HFFc6 (cell line): Measurements from ENCODE around the gene RBFA. TPM values are rescaled to one million over a fixed set of nuclear protein-coding genes. Genes with fewer than 3 reads are reported as not detected.
A peak's percentile ranks its signal among the peaks of the same experiment; 100 is the strongest.
"Not testable (repeated sequence)": the region's sequence is repeated elsewhere in the genome, so short reads cannot be mapped to it uniquely, and the experiment has no call there.

ENCODE experiments used
- DNase-seq: peaks from one replicate; pipeline ENCODE4 v3.0.0-alpha.2; 2018
- H3K27ac Mint-ChIP-seq: 2 replicates; pipeline ENCODE4 v1.8.0; 2020; ENCODE audit warnings: mild to moderate bottlenecking, mixed read lengths
- H3K27me3 Mint-ChIP-seq: 2 replicates; pipeline ENCODE4 v1.8.0; 2021; ENCODE audit warnings: mild to moderate bottlenecking, moderate library complexity, mixed read lengths; ENCODE audit not compliant: insufficient read depth
- H3K36me3 Mint-ChIP-seq: 2 replicates; pipeline ENCODE4 v1.8.0; 2021; ENCODE audit warnings: low read depth, mixed read lengths
- H3K4me1 Mint-ChIP-seq: 2 replicates; pipeline ENCODE4 v1.8.0; 2020; ENCODE audit warnings: low read depth, mixed read lengths
- H3K4me3 Mint-ChIP-seq: 2 replicates; pipeline ENCODE4 v1.8.0; 2020; ENCODE audit warnings: mild to moderate bottlenecking, moderate library complexity, mixed read lengths
- H3K9me3 Mint-ChIP-seq: 2 replicates; pipeline ENCODE4 v1.8.0; 2020; ENCODE audit warnings: mild to moderate bottlenecking, mixed read lengths
- total RNA-seq, 6 experiments: library from RNA; stranded (reverse); fragmentation: NEBNext Ultra II Directional; extraction: Animal tissue kit (Norgen Biotek cat#: 25700); gene quantifications; 2 replicates in 1 of 6; 3 replicates in 5 of 6; pipeline ENCODE4 v1.2.3, GENCODE V29; 2021
- TF ChIP-seq, protein P1 (sequence below): fragments of 200-600 bp; sonication (generic); IDR thresholded peaks from 2 replicates; pipeline ENCODE4 v1.5.0; 2021; ENCODE audit warnings: antibody characterized with exemption, mild to moderate bottlenecking

The RBFA gene
- total RNA-seq, 6 experiments from 2014 or later: 24.8 to 28.4 (median 27.2) TPM

- DNase-seq: no peak
- Mint-ChIP-seq H3K4me1 (peaks cover 20% of the 10 kb centered on the region), H3K4me3 (no peak overlapping the region), H3K9me3 (peaks cover 4% of the 10 kb centered on the region; the same call in 1 of the 2 replicates), H3K27ac (no peak overlapping the region), H3K27me3 (peaks cover 2% of the 10 kb centered on the region), H3K36me3 (no peaks in the 10 kb centered on the region)
- TF ChIP-seq, protein P1, sequence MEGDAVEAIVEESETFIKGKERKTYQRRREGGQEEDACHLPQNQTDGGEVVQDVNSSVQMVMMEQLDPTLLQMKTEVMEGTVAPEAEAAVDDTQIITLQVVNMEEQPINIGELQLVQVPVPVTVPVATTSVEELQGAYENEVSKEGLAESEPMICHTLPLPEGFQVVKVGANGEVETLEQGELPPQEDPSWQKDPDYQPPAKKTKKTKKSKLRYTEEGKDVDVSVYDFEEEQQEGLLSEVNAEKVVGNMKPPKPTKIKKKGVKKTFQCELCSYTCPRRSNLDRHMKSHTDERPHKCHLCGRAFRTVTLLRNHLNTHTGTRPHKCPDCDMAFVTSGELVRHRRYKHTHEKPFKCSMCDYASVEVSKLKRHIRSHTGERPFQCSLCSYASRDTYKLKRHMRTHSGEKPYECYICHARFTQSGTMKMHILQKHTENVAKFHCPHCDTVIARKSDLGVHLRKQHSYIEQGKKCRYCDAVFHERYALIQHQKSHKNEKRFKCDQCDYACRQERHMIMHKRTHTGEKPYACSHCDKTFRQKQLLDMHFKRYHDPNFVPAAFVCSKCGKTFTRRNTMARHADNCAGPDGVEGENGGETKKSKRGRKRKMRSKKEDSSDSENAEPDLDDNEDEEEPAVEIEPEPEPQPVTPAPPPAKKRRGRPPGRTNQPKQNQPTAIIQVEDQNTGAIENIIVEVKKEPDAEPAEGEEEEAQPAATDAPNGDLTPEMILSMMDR: no peak
These were observed 21.5 kb upstream of the RBFA start for GRCh38 chr18:80012714-80013113.

GRCh38 chr18:80022613-80023012 is 11.6 kb upstream of the RBFA start:
- H3K27me3 Mint-ChIP-seq: no peaks in the 10 kb centered on the region
- TF ChIP-seq, protein P1: no peak
- no peak overlapping the region for H3K27ac Mint-ChIP-seq
- DNase-seq: no peak
- peaks cover 74% of the 10 kb centered on the region for H3K9me3 Mint-ChIP-seq
- H3K36me3 Mint-ChIP-seq: peaks cover 52% of the 10 kb centered on the region
- no peak overlapping the region for H3K4me3 Mint-ChIP-seq
- peaks cover 12% of the 10 kb centered on the region for H3K4me1 Mint-ChIP-seq

- peaks cover 49% of the 10 kb centered on the region for H3K36me3 Mint-ChIP-seq
- H3K4me3 Mint-ChIP-seq: no peak overlapping the region
- peaks cover 70% of the 10 kb centered on the region for H3K9me3 Mint-ChIP-seq
These were observed 11.1 kb upstream of the RBFA start for GRCh38 chr18:80023173-80023572.

GRCh38 chr18:80026363-80026762 is 7.9 kb upstream of the RBFA start:
- H3K27ac Mint-ChIP-seq: no peak overlapping the region
- TF ChIP-seq, protein P1: no peak
- no peak for DNase-seq
- no peak overlapping the region for H3K4me3 Mint-ChIP-seq
- H3K36me3 Mint-ChIP-seq: peaks cover 39% of the 10 kb centered on the region
- peaks cover 23% of the 10 kb centered on the region for H3K4me1 Mint-ChIP-seq
- H3K27me3 Mint-ChIP-seq: no peaks in the 10 kb centered on the region
- peaks cover 47% of the 10 kb centered on the region for H3K9me3 Mint-ChIP-seq

More at GRCh38 chr18:80023173-80023572, 11.1 kb upstream of the RBFA start:
- no peak for DNase-seq
- H3K27me3 Mint-ChIP-seq: no peaks in the 10 kb centered on the region
- TF ChIP-seq, protein P1: peak; percentile 72
- no peak overlapping the region for H3K27ac Mint-ChIP-seq
- peaks cover 17% of the 10 kb centered on the region for H3K4me1 Mint-ChIP-seq

DNA sequence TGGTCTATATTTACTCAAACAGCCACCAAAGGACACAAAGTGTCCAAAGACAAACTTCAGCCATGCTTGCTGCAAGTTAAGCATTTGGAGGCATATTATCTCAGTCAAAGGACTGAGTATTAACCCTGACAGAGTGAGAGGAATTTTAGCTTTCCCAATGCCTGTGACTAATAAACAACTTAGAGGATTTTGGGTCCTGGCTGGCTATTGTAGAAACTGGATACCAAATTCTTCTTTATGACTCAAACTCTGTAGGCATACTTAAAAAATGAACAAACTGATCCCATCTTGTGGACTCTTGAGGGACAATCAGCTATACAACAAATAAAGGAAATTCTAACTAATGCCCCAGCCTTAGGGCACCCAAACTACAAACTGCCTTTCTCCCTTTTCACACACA is 6.5 kb upstream of the RBFA start:
- Mint-ChIP-seq H3K36me3 (peaks cover 31% of the 10 kb centered on the region), H3K9me3 (peaks cover 33% of the 10 kb centered on the region), H3K27ac (peak overlapping the region; percentile 33; the same call in 1 of the 2 replicates), H3K4me1 (peaks cover 31% of the 10 kb centered on the region)
- H3K27me3 Mint-ChIP-seq, H3K4me3 Mint-ChIP-seq: not testable (repeated sequence)
- peak; percentile 83 for DNase-seq

GRCh38 chr18:80029690-80030089 is 4.5 kb upstream of the RBFA start:
- Mint-ChIP-seq H3K36me3 (peaks cover 11% of the 10 kb centered on the region), H3K27ac (no peak overlapping the region)

More at GRCh38 chr18:80029690-80030089, 4.5 kb upstream of the RBFA start:
- DNase-seq: no peak
- Mint-ChIP-seq H3K4me1 (peaks cover 39% of the 10 kb centered on the region), H3K9me3 (peaks cover 14% of the 10 kb centered on the region), H3K4me3 (no peak overlapping the region), H3K27me3 (peaks cover 3% of the 10 kb centered on the region; the same call in 1 of the 2 replicates)
- TF ChIP-seq, protein P1: no peak; the same call in none of the 2 replicates
